GM20000 (cell line): ENCODE measurements around the gene KRT38.

ENCODE experiments used
- DNase-seq: peaks from one replicate; pipeline ENCODE4 v3.0.0; 2012; ENCODE audit warnings: low spot score
- CTCF ChIP-seq: IDR thresholded peaks from 2 replicates; pipeline ENCODE4 v1.5.1; 2012; ENCODE audit warnings: mild to moderate bottlenecking, control low read depth; ENCODE audit errors: extremely low read depth, missing control alignments

KRT38 gene

GRCh38 chr17:41417127-41417526 is 23.7 kb downstream of the KRT38 start:
- no peak for TF ChIP-seq CTCF
- DNase-seq = no peak

- TF ChIP-seq CTCF = no peak
- DNase-seq = no peak
Measured at GRCh38 chr17:41416479-41416878, 24.3 kb downstream of the KRT38 start.

GRCh38 chr17:41415833-41416335 is 24.9 kb downstream of the KRT38 start:
- no peak for DNase-seq
- TF ChIP-seq CTCF = no peak

- DNase-seq = no peak
- no peak for TF ChIP-seq CTCF
Measured at GRCh38 chr17:41415411-41415810, 25.4 kb downstream of the KRT38 start.

- no peak for DNase-seq
- no peak for TF ChIP-seq CTCF
Measured at GRCh38 chr17:41413982-41414381, 26.8 kb downstream of the KRT38 start.

GRCh38 chr17:41413353-41413957 is 27.3 kb downstream of the KRT38 start:
- TF ChIP-seq CTCF = no peak
- no peak for DNase-seq

GRCh38 chr17:41411072-41411840 is 29.5 kb downstream of the KRT38 start:
- no peak for DNase-seq

More at GRCh38 chr17:41411072-41411840, 29.5 kb downstream of the KRT38 start:
- TF ChIP-seq CTCF = no peak
